Fibroblast of the conjunctiva (primary cell): ENCODE results near the gene SARNP.
A peak's percentile ranks its signal among the peaks of the same experiment; 100 is the strongest.

ENCODE experiments used
- DNase-seq: peaks from one replicate; pipeline ENCODE4 v3.0.0-alpha.2; 2010; ENCODE audit warnings: low read depth

Gene SARNP

DNA sequence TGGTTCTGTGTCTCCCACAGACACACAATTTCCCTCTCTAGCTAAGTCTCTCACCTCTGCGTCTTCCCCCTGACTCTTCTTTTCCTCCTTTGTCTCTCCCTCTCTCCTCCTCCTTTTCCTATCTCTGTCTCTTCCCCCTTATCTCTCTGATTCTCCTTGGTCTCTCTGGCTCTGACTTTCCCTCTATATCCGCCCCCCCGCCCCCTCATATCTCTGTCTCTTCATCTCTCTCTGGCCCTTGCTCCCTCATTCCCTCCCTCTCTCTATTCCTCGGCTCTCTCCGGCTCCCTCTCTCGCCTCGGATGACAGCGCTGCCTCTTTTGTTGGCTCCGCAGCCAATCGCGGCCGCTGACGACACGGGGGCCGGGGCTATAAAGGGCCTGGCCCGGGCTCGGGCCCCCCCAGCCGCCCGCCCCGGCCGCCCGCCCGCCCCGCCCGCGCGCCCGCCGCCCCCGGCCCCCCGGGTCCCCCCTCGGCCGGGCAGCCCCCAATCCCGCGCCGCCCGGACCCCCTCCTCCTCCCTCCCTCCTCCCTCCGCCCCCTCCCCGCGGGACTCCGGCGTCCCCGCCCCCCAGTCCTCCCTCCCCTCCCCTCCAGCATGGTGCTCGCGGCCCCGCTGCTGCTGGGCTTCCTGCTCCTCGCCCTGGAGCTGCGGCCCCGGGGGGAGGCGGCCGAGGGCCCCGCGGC is 74.7 kb downstream of the SARNP start, which contains the start of gene GDF11:
GDF11 (plus strand) TSS at position 404 of the 687 bp plus-strand sequence; CDS start at position 599, 195 bp downstream.
- DNase-seq, result no peak

DNA sequence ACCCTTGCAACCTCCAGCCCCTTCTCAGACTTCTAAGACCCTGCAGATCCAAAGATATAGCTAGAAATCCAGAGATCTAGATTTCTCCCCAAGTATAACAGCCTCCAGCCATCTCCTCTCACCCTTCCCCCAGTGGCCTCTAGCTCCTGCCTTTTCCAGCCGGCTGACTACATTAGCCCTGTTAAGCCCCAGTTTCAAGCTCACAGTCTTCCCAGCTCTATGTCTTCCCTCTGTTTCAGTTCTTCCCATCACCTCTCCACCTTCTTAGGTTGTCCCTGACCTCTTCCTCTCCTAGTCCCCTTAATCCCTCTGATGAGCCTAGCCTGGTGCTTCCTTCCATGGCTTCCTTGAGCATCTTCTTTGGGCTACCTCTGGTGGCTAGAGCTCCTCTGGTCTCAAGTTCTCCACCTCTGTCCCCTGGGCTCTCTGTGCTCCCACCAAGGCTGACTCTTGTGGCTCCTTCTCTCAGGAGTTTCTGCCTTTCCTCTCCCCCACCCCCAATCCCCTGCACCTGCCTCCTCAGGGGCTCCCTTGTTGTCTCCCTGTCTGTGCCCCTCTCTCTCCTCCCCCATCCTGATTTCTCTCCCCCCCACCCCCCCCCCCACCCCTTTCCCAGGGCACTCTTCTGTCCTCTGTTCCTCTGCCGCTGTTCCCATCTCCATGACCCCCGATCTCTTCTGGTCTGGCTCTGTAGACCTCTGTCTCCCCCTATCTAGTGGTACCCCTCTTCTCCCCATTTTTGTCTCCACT is 75.4 kb downstream of the SARNP start:
- no peak for DNase-seq

DNA sequence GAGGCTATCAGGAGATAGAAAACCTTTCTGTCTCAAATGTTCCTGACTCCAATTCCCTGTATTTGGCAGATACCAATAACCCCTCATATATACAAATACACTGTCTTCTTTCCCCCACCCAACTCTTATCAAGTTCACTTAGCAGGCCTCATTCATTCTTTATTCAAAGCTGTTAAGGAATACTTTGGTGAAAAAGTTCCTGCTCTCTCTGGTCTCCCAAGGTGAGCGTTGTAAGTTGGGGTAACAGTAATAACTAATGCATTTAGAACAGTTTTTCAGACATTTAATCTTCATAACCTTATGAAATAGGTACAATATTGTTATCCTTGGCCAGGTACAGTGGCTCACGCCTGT is 78.5 kb downstream of the SARNP start:
- DNase-seq, result no peak

- DNase-seq, result peak; percentile 87
These were observed 79.2 kb downstream of the SARNP start for GRCh38 chr12:55738123-55739024.

DNA sequence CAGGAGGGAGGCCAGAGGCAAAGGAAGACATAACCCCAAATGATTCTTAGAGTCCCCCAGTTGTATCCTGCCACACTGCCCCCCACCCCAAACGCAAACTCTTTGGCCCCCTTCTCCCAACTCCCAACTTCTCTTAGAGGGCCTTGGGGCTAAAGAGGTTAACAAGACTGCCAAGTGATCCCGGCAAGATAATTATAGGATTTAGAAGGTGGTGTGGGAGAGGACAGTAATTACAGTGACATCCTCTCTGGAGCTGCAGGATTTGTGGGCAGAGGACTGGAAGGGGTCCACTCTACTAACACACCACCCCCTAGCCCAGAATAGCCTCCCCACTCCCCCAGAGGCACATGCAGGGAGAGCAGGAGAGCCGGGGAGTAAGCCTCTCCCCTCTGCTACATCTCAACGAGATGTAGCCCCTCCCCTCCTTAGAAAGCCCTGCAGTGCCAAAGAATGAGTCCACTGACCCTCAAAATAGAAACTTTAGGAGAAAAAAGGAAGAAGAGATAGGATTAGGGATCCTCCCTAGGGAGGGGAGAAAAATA is 79.9 kb downstream of the SARNP start:
- DNase-seq, result no peak

DNA sequence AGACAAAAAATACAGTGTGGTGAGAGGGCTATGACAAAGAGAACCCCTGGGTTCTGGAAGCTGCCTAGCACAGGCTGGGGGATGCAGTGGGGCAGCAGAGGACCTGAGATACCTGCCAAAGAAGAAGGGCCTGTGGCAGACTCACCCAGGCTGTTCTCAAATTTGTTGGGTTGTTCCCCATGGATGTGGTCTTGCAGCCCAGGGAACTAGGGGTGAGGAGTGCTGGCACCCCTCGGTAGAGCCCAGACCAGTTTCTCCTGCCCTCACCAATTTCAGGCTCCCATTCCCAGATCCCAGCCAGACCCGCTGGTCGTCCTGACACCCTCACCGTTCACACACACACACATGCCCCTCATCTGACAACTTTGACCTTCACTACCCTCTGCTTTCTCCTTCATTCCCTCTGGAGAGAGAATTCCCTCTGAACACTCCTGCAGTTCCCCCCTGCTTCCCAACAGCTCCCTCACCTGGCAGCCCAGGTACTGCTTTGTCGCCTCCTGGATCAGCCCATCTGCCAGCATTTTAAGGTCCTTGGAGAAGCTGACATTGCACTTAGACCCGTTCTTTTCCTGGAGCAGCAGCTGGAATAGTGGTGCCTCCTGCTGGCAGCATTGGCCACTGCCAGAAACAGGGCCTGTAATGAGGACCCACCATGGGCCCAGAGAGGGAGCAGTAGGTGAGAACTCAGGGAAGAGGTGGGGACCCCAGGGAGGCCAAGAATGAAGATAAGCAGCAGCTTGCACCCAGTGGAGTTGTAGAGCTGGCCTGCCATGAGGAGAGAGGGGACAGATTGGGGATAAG is 80.5 kb downstream of the SARNP start:
- DNase-seq, result no peak

DNA sequence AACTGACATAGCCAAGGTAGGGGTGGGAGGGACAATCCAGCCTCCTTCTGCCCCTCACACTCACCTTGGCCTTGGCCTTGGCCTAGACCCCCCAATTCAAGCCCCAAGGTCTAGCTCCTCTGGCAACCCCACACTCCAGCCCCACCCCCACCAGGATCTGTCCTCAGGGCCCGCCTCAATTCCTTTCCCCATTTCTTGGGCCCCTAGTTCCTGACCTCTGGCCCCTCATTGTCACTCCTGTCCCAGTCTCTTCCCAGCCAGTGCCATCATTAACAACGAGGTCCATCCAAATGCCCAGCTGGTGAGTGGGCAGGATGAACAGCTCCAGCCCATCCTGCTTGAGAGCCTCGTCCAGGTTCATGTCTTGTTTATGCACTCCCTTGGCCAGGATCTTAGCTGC is 81.4 kb downstream of the SARNP start:
- DNase-seq, result no peak

DNA sequence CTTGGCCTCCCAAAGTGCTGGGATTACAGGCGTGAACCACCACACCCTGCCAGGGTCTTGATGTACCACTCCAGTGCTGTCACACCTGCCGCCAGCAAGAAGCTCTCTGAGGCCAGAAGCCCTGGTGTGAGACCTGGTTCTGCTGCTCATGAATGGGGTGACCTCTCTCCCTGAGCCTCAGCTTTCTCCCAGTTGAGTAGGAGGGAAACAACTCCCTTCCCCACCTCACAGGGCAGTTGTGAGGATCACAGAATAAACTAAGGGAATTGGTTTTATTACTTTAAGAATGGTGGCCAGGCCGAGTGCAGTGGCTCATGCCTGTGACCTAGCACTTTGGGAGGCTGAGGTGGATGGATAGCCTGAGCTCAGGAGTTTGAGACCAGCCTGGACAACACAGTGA is 82.9 kb downstream of the SARNP start:
- DNase-seq, result no peak

- no peak for DNase-seq
These were observed 83.7 kb downstream of the SARNP start for GRCh38 chr12:55733858-55734257.

- no peak for DNase-seq
These were observed 84.4 kb downstream of the SARNP start for GRCh38 chr12:55733021-55733555.

GRCh38 chr12:55732288-55732687 is 85.2 kb downstream of the SARNP start:
- no peak for DNase-seq

DNA sequence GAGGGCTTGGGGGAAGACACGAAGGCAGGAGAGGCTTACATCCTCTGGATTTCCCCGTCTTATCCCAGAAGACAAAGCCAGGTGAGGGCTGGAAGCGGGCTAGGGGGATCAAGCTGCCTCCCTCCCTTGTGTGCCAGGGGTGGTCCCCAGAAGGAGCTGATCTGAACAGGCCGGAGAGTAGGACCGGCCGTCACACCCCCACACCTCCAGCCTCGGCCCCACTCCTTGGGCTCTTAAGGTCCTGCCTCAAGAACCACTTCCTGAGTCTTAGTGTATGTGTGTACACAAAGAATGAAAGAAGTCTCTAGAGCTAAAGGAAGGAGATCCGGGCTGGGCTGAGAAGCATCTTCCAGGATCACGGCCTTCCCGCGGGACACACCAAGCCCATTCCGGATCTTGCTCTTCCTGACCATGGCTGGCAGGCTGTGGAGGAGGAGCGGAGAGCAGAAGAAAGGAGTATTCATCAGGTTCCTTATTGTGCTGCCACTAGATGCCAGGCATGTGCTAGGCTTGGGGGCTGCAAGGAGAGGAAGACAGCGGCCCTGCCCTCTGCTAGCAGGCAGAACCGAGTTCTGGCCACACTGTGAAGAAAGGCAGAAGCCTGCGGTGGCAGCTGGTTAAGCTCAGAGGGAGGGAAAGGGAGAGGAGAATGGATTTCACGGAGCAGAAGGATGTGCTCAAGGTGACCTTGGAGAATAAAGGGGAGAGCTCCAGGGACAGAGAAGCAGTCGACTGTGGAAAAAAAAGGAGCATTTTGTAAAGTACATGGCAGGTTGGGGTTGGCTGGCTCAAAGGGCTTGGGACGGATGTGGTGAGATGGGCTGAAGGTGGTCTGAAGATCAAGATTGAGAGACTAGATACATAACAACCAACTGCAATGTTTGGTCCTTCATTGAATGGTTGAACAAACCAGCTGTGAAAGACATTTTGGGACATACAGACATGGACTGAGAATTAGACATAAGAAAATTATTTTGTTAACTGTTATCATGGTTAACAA is 87.4 kb downstream of the SARNP start:
- DNase-seq, result no peak

- peak; percentile 90 for DNase-seq
These were observed 88.3 kb downstream of the SARNP start, which contains the start of gene CD63 for GRCh38 chr12:55728939-55729818. Gene CD63 (minus strand): TSS chr12:55729009. CDS start chr12:55728341, 668 bp downstream.

DNA sequence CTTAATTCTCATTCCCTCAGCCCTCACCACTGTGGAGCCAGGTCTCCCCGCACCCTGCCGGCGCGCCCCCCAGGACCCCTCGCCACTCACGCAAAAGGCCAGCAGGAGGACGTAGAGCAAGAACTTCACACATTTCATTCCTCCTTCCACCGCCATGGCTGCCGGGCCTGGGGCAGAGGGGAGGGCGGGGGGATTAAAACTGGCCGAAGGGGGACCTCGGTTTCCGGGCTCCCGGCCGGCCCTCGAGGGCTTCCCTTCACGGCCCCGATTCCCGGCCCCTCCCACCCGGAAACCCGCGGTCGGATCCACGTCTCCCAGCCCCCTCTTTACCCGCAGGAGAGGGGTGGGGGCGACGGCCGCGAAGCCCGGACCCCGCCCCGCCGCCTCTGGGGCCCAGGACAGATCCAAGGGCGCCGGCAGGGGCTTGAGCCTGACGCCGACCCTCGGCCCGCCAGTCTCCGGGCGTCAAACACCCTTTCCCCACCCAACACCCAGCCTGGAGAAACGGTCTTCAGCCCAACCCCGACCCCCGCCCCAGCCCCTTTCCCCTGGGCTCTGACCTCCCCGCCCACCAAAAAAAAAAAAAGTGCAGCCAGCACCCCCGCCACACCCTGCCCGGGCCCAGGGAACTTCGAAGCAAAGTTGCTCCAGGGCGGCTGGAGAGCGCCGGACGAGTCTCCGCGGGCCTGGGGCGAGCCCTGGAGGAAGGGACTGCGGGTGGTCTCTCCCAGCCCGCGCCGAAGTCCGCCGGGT is 89.2 kb downstream of the SARNP start:
- DNase-seq, result no peak

- no peak for DNase-seq
These were observed 89.8 kb downstream of the SARNP start for GRCh38 chr12:55727643-55728185.

DNA sequence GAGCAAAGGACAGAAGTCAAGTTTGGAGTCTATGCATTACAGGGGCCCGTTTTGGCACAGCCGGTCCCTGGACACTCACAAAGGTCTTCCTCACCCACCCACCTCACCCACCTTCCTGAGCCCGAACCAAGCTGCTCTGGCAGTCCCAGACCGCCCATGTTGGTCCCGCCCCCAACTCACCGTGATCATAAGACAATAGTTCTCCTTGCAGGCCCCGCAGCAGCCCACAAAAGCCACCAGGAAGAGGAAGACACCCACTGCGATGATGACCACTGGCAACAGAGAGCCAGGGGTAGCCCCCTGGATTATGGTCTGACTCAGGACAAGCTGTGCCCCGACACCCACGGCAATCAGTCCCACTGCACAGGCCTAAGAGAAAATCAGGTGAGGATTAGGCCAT is 90.6 kb downstream of the SARNP start:
- DNase-seq, result no peak

DNA sequence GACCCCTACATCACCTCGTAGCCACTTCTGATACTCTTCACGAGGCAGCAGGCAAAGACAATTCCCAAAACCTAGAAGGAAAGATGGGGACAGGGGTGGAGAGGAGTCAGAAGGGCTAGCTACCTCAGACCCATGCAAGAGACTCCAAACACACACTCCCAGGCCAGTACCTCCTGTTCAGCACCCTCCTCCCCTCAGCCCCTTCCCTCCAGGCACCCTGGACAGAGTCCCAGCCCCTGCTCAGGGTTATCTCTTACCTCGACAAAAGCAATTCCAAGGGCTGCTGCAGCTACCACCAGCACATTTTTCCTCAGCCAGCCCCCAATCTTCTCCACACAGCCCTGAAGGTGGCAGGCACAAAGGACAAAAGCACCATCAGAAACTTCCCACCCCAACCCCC is 92.0 kb downstream of the SARNP start:
- no peak for DNase-seq

DNA sequence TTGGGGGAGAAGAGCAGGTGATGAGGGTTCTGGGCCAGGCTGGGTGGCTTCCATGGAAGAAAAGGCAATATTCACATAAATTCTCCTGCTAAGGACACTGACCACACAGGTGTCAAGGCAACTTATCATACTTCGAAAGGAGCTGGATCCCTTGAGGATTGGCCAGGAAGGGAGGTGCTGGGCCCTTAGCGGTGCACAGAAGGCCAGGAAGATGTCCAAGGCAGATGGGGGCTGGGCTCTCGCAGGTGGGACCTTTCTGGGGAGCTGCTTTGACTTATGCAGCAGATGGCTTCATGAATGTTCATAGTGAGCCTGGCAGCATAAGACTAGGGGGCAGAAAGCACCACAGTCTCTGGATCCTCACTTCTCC is 92.6 kb downstream of the SARNP start:
- no peak for DNase-seq
